ENCODE measurements around the gene PCDHGA5.
A peak's percentile ranks its signal among the peaks of the same experiment; 100 is the strongest.
"Not testable (repeated sequence)": the region's sequence is repeated elsewhere in the genome, so short reads cannot be mapped to it uniquely, and the experiment has no call there.

The PCDHGA5 gene

GRCh38 chr5:141351591-141351990, 12.4 kb upstream of the PCDHGA5 start:
- no peak for DNase-seq

- DNase-seq = no peak
These were observed 9.0 kb upstream of the PCDHGA5 start, which contains the start of gene PCDHGA4 for GRCh38 chr5:141354900-141355469. TSS of gene PCDHGA4 (plus strand) at chr5:141355021. CDS start at chr5:141355108, 87 bp downstream.

- no peak for DNase-seq
These were observed 8.3 kb upstream of the PCDHGA5 start for GRCh38 chr5:141355641-141356040.

- no peak for DNase-seq
These were observed 7.8 kb upstream of the PCDHGA5 start for GRCh38 chr5:141356133-141356532.

- no peak for DNase-seq
These were observed 7.0 kb upstream of the PCDHGA5 start for GRCh38 chr5:141356950-141357349.

- DNase-seq = peak in 1 of 5 donors; percentile 7
These were observed 4.1 kb upstream of the PCDHGA5 start, which contains the start of gene PCDHGB2 for GRCh38 chr5:141359790-141360426. TSS of gene PCDHGB2 (plus strand) at chr5:141359994. CDS start at chr5:141360136, 142 bp downstream.

- no peak for DNase-seq
These were observed 3.3 kb upstream of the PCDHGA5 start for GRCh38 chr5:141360685-141361084.

GRCh38 chr5:141362719-141363118, 1.2 kb upstream of the PCDHGA5 start:
- DNase-seq = no peak

- DNase-seq = no peak
These were observed 2.3 kb downstream of the PCDHGA5 start for GRCh38 chr5:141366016-141366896.

- DNase-seq = peak in 3 of 5 donors; percentile 18 to 29 (median 21)
These were observed 6.3 kb downstream of the PCDHGA5 start, which contains the start of gene PCDHGB3 for GRCh38 chr5:141369994-141370848. TSS of gene PCDHGB3 (plus strand) at chr5:141370242. CDS start at chr5:141370395, 153 bp downstream.

- DNase-seq = no peak
These were observed 7.9 kb downstream of the PCDHGA5 start for GRCh38 chr5:141371572-141372475.

- no peak for DNase-seq
These were observed 9.8 kb downstream of the PCDHGA5 start, which contains the start of gene PCDHGA6 for GRCh38 chr5:141373673-141374317. TSS of gene PCDHGA6 (plus strand) at chr5:141373891. CDS start at chr5:141374084, 193 bp downstream.

GRCh38 chr5:141374627-141375026, 10.7 kb downstream of the PCDHGA5 start:
- DNase-seq = no peak

- not testable (repeated sequence) for DNase-seq
These were observed 11.6 kb downstream of the PCDHGA5 start for GRCh38 chr5:141375444-141376155.

GRCh38 chr5:141382469-141383294, 18.7 kb downstream of the PCDHGA5 start, which contains the start of gene PCDHGA7:
TSS of gene PCDHGA7 (plus strand) at chr5:141382742. CDS start at chr5:141382900, 158 bp downstream.
- no peak for DNase-seq

- DNase-seq = no peak
These were observed 19.4 kb downstream of the PCDHGA5 start for GRCh38 chr5:141383345-141383744.

GRCh38 chr5:141384471-141385267, 20.7 kb downstream of the PCDHGA5 start:
- DNase-seq = no peak
